Measurements from ENCODE around the gene GGCX. TPM values are rescaled to one million over a fixed set of nuclear protein-coding genes. Genes with fewer than 3 reads are reported as not detected.

The GGCX gene
- polyA plus RNA-seq, 3 donors: 24.0 to 34.4 (median 32.0) TPM

DNA sequence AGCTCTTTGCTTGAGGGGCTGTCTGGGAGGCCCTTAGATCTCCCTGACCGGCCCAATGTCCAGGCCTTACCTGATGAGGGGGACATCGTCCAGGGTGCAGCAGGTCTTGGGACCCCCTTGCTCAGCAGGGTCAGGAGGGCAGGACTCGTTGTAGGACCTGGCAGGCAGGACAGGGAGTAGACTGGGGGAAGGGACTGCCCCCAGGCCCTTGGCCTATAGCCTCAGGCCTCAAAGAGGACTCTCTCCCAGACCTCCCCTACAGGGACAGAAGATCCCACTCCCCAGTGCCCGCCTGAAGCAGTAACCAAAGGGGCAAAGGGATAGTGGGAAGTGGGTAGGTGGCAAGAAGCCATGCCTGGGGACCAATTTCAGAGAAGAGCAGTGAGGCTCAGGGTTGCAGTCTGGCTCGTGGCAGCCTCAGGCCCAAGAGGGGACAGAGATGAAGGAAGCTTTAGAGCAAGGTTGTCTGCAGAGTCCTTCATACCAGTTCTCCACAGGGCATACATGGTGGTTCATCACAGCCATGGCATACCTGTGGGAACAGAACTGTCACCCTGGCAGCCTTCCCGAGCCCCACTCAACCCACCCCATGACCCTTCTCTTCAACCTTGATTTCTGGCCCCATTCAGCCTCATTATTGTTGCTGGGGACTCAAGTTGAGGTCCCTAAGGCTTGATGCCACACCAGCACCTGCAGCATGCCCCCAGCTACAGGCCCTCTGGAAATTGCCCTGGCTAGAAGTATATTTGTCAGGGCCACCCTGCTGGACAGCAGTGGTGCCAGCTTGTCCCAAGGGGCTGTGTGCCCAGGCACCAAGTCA is 39.9 kb upstream of the GGCX start:
- peak overlapping the region; percentile 69 for H3K9ac ChIP-seq (ENCODE audit: insufficient read depth, low read length, poor library complexity, severe bottlenecking)
- no peak overlapping the region for H2AFZ ChIP-seq (ENCODE audit: insufficient read depth, low read depth, low read length, poor library complexity, severe bottlenecking)
- H3K27ac Mint-ChIP-seq: peak overlapping the region in 3 of 7 donors; percentile 30 to 80 (median 42)
- peaks cover 33 to 48% of the 10 kb centered on the region in 2 donors for H3K4me1 ChIP-seq (ENCODE audit: control insufficient read depth in 1 of 2, insufficient read depth in 2 of 2, low read length in 2 of 2)
- no peaks in the 10 kb centered on the region for H3K9me3 ChIP-seq (replicated peaks in 1 of 2; ENCODE audit: control insufficient read depth in 1 of 2, insufficient read depth in 1 of 2, low read length in 2 of 2)
- peaks cover 27 to 45% of the 10 kb centered on the region in 2 donors for H3K36me3 ChIP-seq (replicated peaks in 1 of 2; ENCODE audit: control insufficient read depth in 1 of 2, insufficient read depth in 2 of 2, low read length in 2 of 2)
- peaks cover 33 to 39% of the 10 kb centered on the region in 2 donors for H3K36me3 Mint-ChIP-seq
- H3K9me3 Mint-ChIP-seq: no peaks in the 10 kb centered on the region
- peaks cover 48% of the 10 kb centered on the region for H3K4me1 Mint-ChIP-seq
- 93% methylated on average over 3 of the region's 6 CpGs for WGBS (ENCODE audit: insufficient coverage)
- intact Hi-C loops (cut with micrococcal nuclease): loop anchor here (5.0 kb wide), 2 partner anchors 34 to 39 kb away; partner anchors contain the start of gene GGCX (in 1 of the 2)
- peak overlapping the region in 1 of 2 donors; percentile 63 for H3K27ac ChIP-seq (ENCODE audit: low read depth in 1 of 2, low read length in 2 of 2)
- DNase-seq: no peak
- H3K4me3 ChIP-seq (replicated peaks in 1 of 3; ENCODE audit: low read depth in 2 of 3, low read length in 3 of 3): peak overlapping the region in 1 of 3 experiments; percentile 95
- peak overlapping the region; percentile 99 for H3K4me2 ChIP-seq (replicated peaks; ENCODE audit: extremely low read depth, low read length, poor library complexity, severe bottlenecking)
- H4K20me1 ChIP-seq (ENCODE audit: insufficient read depth, low read length): peaks cover 64% of the 10 kb centered on the region
- TF ChIP-seq, protein P1, sequence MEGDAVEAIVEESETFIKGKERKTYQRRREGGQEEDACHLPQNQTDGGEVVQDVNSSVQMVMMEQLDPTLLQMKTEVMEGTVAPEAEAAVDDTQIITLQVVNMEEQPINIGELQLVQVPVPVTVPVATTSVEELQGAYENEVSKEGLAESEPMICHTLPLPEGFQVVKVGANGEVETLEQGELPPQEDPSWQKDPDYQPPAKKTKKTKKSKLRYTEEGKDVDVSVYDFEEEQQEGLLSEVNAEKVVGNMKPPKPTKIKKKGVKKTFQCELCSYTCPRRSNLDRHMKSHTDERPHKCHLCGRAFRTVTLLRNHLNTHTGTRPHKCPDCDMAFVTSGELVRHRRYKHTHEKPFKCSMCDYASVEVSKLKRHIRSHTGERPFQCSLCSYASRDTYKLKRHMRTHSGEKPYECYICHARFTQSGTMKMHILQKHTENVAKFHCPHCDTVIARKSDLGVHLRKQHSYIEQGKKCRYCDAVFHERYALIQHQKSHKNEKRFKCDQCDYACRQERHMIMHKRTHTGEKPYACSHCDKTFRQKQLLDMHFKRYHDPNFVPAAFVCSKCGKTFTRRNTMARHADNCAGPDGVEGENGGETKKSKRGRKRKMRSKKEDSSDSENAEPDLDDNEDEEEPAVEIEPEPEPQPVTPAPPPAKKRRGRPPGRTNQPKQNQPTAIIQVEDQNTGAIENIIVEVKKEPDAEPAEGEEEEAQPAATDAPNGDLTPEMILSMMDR (IDR thresholded peaks at IDR 0.05): no peak
- peaks cover 1 to 4% (median 3%) of the 10 kb centered on the region in 3 donors for H3K27me3 Mint-ChIP-seq (ENCODE audit: low read depth in 3 of 3)
- H3K79me2 ChIP-seq (ENCODE audit: insufficient read depth, low read length): peaks cover 22% of the 10 kb centered on the region
- peak overlapping the region; percentile 85 to 91 for H3K4me3 Mint-ChIP-seq
- H3K27me3 ChIP-seq (ENCODE audit: control insufficient read depth in 2 of 2, insufficient read depth in 2 of 2, low read length in 2 of 2): no peaks in the 10 kb centered on the region

DNA sequence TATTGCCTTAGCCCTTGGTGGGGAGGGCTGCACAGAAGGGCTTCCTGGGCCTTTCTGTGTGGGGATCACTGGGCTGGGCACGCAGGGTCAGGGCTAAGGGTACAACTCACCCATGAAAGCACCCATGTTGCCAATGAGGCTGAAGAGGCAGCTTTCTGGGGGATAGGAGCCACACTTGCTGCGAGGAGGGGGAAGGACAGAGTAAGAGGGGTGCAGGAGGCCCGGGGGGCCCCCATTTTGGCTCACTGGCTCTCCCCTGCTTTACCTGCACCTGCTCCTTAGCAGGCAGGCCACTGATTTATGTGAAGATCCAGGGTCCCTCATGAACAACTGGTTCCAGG is 38.9 kb upstream of the GGCX start:
- Histone ChIP-seq H3K79me2 (ENCODE audit: insufficient read depth, low read length) (peaks cover 31% of the 10 kb centered on the region), H3K9me3 (replicated peaks in 1 of 2; ENCODE audit: control insufficient read depth in 1 of 2, insufficient read depth in 1 of 2, low read length in 2 of 2) (no peaks in the 10 kb centered on the region), H4K20me1 (ENCODE audit: insufficient read depth, low read length) (peaks cover 56% of the 10 kb centered on the region), H3K4me1 (ENCODE audit: control insufficient read depth in 1 of 2, insufficient read depth in 2 of 2, low read length in 2 of 2) (peaks cover 36 to 54% of the 10 kb centered on the region in 2 donors), H3K4me2 (replicated peaks; ENCODE audit: extremely low read depth, low read length, poor library complexity, severe bottlenecking) (no peak overlapping the region), H3K9ac (ENCODE audit: insufficient read depth, low read length, poor library complexity, severe bottlenecking) (no peak overlapping the region), H3K36me3 (replicated peaks in 1 of 2; ENCODE audit: control insufficient read depth in 1 of 2, insufficient read depth in 2 of 2, low read length in 2 of 2) (peaks cover 27 to 35% of the 10 kb centered on the region in 2 donors), H3K27me3 (ENCODE audit: control insufficient read depth in 2 of 2, insufficient read depth in 2 of 2, low read length in 2 of 2) (no peaks in the 10 kb centered on the region), H3K4me3 (replicated peaks in 1 of 3; ENCODE audit: low read depth in 2 of 3, low read length in 3 of 3) (no peak overlapping the region), H3K27ac (ENCODE audit: low read depth in 1 of 2, low read length in 2 of 2) (no peak overlapping the region), H2AFZ (ENCODE audit: insufficient read depth, low read depth, low read length, poor library complexity, severe bottlenecking) (no peak overlapping the region)
- peaks cover 31 to 34% of the 10 kb centered on the region in 2 donors for H3K36me3 Mint-ChIP-seq
- DNase-seq: no peak
- peaks cover 3 to 7% (median 4%) of the 10 kb centered on the region in 3 donors for H3K27me3 Mint-ChIP-seq (ENCODE audit: low read depth in 3 of 3)
- H3K4me3 Mint-ChIP-seq: no peak overlapping the region
- peaks cover 0 to 2% (median 0%) of the 10 kb centered on the region in 7 donors for H3K9me3 Mint-ChIP-seq
- intact Hi-C loops (cut with micrococcal nuclease): loop anchor here (5.0 kb wide), 2 partner anchors 33 to 38 kb away; partner anchors contain the start of gene GGCX (in 1 of the 2)
- 80% methylated on average over 2 of the region's 3 CpGs for WGBS (ENCODE audit: insufficient coverage)
- peak overlapping the region in 1 of 7 donors; percentile 68 for H3K27ac Mint-ChIP-seq
- H3K4me1 Mint-ChIP-seq: peaks cover 48% of the 10 kb centered on the region
- TF ChIP-seq, protein P1 (IDR thresholded peaks at IDR 0.05): no peak

Data from CD14-positive monocyte (primary cell).